Frontal cortex (tissue), 4 donors: Measurements from ENCODE around the gene SH3BGR. TPM values are rescaled to one million over a fixed set of nuclear protein-coding genes. Genes with fewer than 3 reads are reported as not detected.
"Not testable (repeated sequence)": the region's sequence is repeated elsewhere in the genome, so short reads cannot be mapped to it uniquely, and the experiment has no call there.

Source experiments
- DNase-seq, 2 donors: peaks; one replicate each; pipeline ENCODE4 v3.0.0; 2012; ENCODE audit warnings: low spot score in 2 of 2
- FAIRE-seq: peaks from 2 replicates; lab custom pipeline; 2012; peaks lifted over from hg19 to GRCh38; lab: Jason Lieb, UNC
- small RNA-seq: library from RNA; depleted of rRNA; stranded (forward); fragments of <200 nt; gene quantifications from one replicate; pipeline ENCODE3, GENCODE V24; 2014
- total RNA-seq: library from RNA; depleted of rRNA; stranded (reverse); fragments of >200 nt; gene quantifications from one replicate; pipeline ENCODE4 v1.2.3, GENCODE V29; 2014
- donor health status: control.
- donor health status: control.
- donor health status: control.

The SH3BGR gene
- total RNA-seq, 1 donor from 2014 or later: 1.6 TPM

- DNase-seq (no peak), FAIRE-seq (no peak)
Observed at GRCh38 chr21:39536835-39537234, 85.1 kb downstream of the SH3BGR start.

GRCh38 chr21:39537571-39537970, 85.8 kb downstream of the SH3BGR start:
- FAIRE-seq: no peak
- no peak for DNase-seq

- DNase-seq (no peak), FAIRE-seq (no peak)
Observed at GRCh38 chr21:39538453-39539042, 86.8 kb downstream of the SH3BGR start.

- FAIRE-seq, DNase-seq: not testable (repeated sequence)
Observed at GRCh38 chr21:39540367-39540766, 88.6 kb downstream of the SH3BGR start.

- no peak for FAIRE-seq
- DNase-seq: no peak
Observed at GRCh38 chr21:39542736-39543135, 91.0 kb downstream of the SH3BGR start.

- no peak for DNase-seq
- no peak for FAIRE-seq
Observed at GRCh38 chr21:39546522-39546921, 94.8 kb downstream of the SH3BGR start.

GRCh38 chr21:39552856-39553255, 101.1 kb downstream of the SH3BGR start:
- no peak for FAIRE-seq
- DNase-seq: no peak

GRCh38 chr21:39553331-39553730, 101.6 kb downstream of the SH3BGR start:
- FAIRE-seq (no peak), DNase-seq (no peak)

GRCh38 chr21:39555911-39556590, 104.3 kb downstream of the SH3BGR start:
- FAIRE-seq (no peak), DNase-seq (peak; percentile 5 to 25)

- no peak for FAIRE-seq
- no peak for DNase-seq
Observed at GRCh38 chr21:39559511-39559910, 107.7 kb downstream of the SH3BGR start.

GRCh38 chr21:39561140-39561539, 109.4 kb downstream of the SH3BGR start:
- FAIRE-seq (no peak), DNase-seq (no peak)

GRCh38 chr21:39562791-39563770, 111.3 kb downstream of the SH3BGR start:
- DNase-seq (no peak), FAIRE-seq (no peak)

GRCh38 chr21:39564200-39564599, 112.4 kb downstream of the SH3BGR start:
- FAIRE-seq (no peak), DNase-seq (peak in 1 of 2 donors; percentile 29)

Small RNA genes within 50 kb of the gene (small RNA-seq; reads per million reads assigned to genes)
- 0.59 reads per million, percentile 46 among the genes with 10 or more reads in this experiment for gene MIR6508

Other genes starting within 250 kb of the SH3BGR start
- gene BRWD1, start 138.3 kb upstream of the SH3BGR start, total RNA-seq: 399 TPM
- 143 TPM for gene HMGN1, start 102.9 kb upstream of the SH3BGR start, total RNA-seq
- under 0.01 TPM for gene LCA5L, start 6.2 kb upstream of the SH3BGR start, total RNA-seq
- 0.41 TPM for gene B3GALT5, start 161.0 kb downstream of the SH3BGR start, total RNA-seq